Lower leg skin (tissue), 4 donors: ENCODE data around the gene UACA. TPM values are rescaled to one million over a fixed set of nuclear protein-coding genes. Genes with fewer than 3 reads are reported as not detected.
"Not testable (repeated sequence)": the region's sequence is repeated elsewhere in the genome, so short reads cannot be mapped to it uniquely, and the experiment has no call there.

Experiments
- DNase-seq, 2 donors: peaks; one replicate each; pipeline ENCODE4 v3.0.0-alpha.2; 2019; ENCODE audit warnings: low spot score in 2 of 2
- H3K4me3 ChIP-seq: fragments of 200-600 bp; sonication (generic); 2 replicates; pipeline ENCODE4 v1.5.1; 2017; ENCODE audit warnings: mild to moderate bottlenecking, low read depth; ENCODE audit not compliant: poor library complexity, severe bottlenecking
- POLR2A ChIP-seq, 2 donors: fragments of 450-650 bp; IDR thresholded peaks; one replicate each; pipeline ENCODE4 v1.6.1; 2016 to 2017; ENCODE audit warnings: antibody characterized with exemption in 2 of 2, mild to moderate bottlenecking in 1 of 2, moderate library complexity in 1 of 2
- WGBS, 2 donors: methylation state at CpG; one replicate each; pipeline ENCODE4 v1.1.5; 2018; 5-methylcytosine and 5-hydroxymethylcytosine counted together
- intact Hi-C: fragments of 100-400 bp; cut with DNase I; formaldehyde crosslinking; loops from one replicate; pipeline ENCODE4 v1.15.0; 2023; ENCODE audit warnings: low total_unique reads
- total RNA-seq, 4 donors: library from RNA; depleted of rRNA; stranded (reverse); fragments of >200 nt; gene quantifications; one replicate each; pipeline ENCODE4 v1.1.0, GENCODE V29; 2016
- TF ChIP-seq, protein P1 (sequence below), 3 donors: fragments of 450-650 bp; IDR thresholded peaks; one replicate each; pipeline ENCODE4 v1.5.1; 2016; ENCODE audit warnings: antibody characterized with exemption in 3 of 3, mild to moderate bottlenecking in 3 of 3, moderate library complexity in 2 of 3

Gene UACA
- total RNA-seq, 4 donors from 2014 or later, result 37.8 to 47.3 (median 42.1) TPM

DNA sequence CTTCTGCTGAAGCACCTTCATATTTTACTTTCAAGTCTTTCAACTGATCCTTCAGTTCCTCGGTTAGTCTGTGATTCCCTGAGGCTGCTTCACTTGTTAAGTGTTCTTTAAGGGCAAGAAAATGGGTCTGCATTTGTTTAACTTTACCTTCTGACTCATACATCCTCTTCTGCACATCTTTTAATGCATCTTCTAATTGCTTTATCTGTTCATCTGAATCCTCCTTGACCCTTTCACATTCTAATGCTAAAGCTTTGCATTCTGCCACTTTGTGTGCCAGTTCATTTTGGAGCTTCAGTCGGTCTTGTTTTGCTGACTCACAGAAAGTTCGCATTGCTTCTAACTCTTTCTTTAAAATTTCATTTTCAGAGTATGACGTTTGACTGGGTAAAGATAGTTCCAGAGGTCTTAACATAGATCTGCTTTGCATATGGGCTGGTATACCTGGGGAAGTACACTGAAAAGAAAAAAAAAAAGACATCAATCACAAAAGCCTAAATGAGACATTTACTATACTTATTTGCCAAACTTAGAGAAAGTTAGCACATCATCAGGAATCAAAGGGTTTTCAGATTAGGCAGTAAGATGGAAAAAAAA, 94.3 kb downstream of the UACA start:
- DNase-seq, result no peak
- H3K4me3 ChIP-seq, result no peak overlapping the region
- 79 to 81% methylated on average over 4 of the region's 4 CpGs for WGBS, 2 donors
- TF ChIP-seq POLR2A (IDR thresholded peaks at IDR 0.05), result no peak
- TF ChIP-seq, protein P1, sequence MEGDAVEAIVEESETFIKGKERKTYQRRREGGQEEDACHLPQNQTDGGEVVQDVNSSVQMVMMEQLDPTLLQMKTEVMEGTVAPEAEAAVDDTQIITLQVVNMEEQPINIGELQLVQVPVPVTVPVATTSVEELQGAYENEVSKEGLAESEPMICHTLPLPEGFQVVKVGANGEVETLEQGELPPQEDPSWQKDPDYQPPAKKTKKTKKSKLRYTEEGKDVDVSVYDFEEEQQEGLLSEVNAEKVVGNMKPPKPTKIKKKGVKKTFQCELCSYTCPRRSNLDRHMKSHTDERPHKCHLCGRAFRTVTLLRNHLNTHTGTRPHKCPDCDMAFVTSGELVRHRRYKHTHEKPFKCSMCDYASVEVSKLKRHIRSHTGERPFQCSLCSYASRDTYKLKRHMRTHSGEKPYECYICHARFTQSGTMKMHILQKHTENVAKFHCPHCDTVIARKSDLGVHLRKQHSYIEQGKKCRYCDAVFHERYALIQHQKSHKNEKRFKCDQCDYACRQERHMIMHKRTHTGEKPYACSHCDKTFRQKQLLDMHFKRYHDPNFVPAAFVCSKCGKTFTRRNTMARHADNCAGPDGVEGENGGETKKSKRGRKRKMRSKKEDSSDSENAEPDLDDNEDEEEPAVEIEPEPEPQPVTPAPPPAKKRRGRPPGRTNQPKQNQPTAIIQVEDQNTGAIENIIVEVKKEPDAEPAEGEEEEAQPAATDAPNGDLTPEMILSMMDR (IDR thresholded peaks at IDR 0.05), result no peak
- intact Hi-C loops, result no loop called here

DNA sequence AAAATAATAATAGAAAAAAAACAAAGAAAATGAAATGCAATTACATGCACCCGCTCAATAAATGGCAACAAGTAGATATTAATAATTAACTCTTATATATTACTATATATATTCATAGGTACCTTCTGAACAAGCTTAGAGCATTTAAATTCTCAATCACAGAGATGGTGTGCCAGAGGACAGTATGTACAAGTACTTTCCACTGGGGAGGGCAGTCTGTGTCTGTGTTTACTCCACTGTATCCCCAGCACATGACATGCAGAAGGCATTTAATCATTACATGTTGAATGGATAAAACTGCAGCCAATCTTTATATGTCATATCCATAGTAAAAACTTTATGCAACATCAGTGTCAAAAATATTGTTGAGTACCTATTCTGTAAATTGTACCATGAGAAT, 97.8 kb downstream of the UACA start:
- intact Hi-C loops, result no loop called here
- 82 to 97% methylated on average over 1 of the region's 1 CpG for WGBS, 2 donors
- DNase-seq, result no peak
- no peak overlapping the region for H3K4me3 ChIP-seq
- TF ChIP-seq, protein P1 (IDR thresholded peaks at IDR 0.05), result no peak
- no peak for TF ChIP-seq POLR2A (IDR thresholded peaks at IDR 0.05)

DNA sequence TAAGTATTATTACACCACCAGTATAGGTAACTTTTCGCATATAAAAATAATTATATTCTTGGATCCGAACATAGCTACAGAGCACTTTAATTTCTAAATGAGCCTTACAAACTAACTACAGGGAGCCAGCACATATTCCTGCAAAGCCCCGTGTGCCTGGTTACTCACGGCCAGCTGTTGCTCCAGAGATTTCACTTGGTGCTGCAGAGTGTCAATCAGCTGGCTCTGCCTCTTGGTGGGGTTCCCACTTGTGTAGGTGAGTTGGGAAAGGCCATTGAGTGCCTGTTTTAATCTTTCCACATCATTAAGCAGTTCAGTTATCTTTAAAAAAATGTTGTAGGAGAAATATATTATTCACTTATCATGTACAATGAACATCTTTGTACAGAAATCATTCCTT, 98.9 kb downstream of the UACA start:
- 87 to 88% methylated on average over 4 of the region's 4 CpGs for WGBS, 2 donors
- no peak for DNase-seq
- H3K4me3 ChIP-seq, result no peak overlapping the region
- intact Hi-C loops, result no loop called here
- TF ChIP-seq POLR2A (IDR thresholded peaks at IDR 0.05), result no peak
- TF ChIP-seq, protein P1 (IDR thresholded peaks at IDR 0.05), result no peak

DNA sequence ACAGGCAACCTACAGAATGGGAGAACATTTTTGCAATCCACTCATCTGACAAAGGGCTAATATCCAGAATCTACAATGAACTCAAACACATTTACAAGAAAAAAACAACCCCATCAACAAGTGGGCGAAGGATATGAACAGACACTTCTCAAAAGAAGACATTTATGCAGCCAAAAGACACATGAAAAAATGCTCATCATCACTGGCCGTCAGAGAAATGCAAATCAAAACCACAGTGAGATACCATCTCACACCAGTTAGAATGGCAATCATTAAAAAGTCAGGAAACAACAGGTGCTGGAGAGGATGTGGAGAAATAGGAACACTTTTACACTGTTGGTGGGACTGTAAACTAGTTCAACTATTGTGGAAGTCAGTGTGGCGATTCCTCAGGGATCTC, 100.3 kb downstream of the UACA start:
- H3K4me3 ChIP-seq, DNase-seq, intact Hi-C loops: not testable (repeated sequence)
- 83 to 98% methylated on average over 3 of the region's 3 CpGs for WGBS, 2 donors

DNA sequence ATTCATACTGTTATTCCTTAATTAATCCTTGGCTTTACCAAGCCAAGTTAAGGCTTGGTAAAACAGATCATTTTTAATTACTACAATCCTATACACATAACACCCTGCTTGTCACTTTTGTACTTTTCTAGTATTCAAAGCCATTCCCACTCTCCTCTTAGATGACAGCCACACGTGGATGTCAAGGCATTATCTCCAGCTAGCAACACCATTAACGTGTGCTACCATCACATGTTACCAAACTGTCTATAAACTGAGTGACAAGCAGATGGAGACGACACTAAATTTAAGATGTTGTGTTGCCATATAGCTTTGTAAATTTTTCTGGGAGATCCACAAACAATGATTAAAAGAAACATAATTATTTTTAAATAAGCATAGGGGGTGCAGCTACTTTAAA, 103.7 kb downstream of the UACA start:
- no peak overlapping the region for H3K4me3 ChIP-seq
- WGBS, 2 donors, result 88 to 95% methylated on average over 3 of the region's 3 CpGs
- no peak for DNase-seq
- no peak for TF ChIP-seq POLR2A (IDR thresholded peaks at IDR 0.05)
- TF ChIP-seq, protein P1 (IDR thresholded peaks at IDR 0.05), result no peak
- intact Hi-C loops, result no loop called here

DNA sequence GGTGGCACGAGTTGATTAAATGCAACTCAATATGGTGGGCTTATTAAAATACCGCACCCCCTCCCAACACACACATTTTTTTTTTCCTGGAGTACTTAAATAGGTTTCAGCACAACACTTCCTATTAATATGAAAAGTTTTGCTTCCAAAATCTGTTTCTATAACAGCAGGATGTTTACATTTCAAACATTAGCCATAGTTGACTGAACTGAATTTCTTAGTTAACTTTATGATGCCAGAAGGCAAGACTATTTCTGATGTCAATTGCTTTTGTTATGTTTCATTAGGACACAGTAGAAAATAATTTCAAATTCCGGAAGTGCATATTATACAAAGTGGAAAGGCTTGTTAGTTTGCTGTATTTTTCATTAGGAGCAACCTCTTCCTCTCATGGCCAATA, 104.7 kb downstream of the UACA start:
- intact Hi-C loops, result no loop called here

GRCh38 chr15:70653426-70653825, 109.9 kb downstream of the UACA start:
- intact Hi-C loops, result no loop called here
- H3K4me3 ChIP-seq, result no peak overlapping the region
- TF ChIP-seq, protein P1 (IDR thresholded peaks at IDR 0.05), result no peak
- TF ChIP-seq POLR2A (IDR thresholded peaks at IDR 0.05), result no peak
- DNase-seq, result no peak
- 94 to 97% methylated on average over 4 of the region's 4 CpGs for WGBS, 2 donors

More for the DNA sequence above, 104.7 kb downstream of the UACA start:
- no peak for DNase-seq
- 89 to 90% methylated on average over 3 of the region's 3 CpGs for WGBS, 2 donors
- no peak overlapping the region for H3K4me3 ChIP-seq
- TF ChIP-seq POLR2A (IDR thresholded peaks at IDR 0.05), result no peak
